ENCODE results near the gene REP15.
"Not testable (repeated sequence)": the region's sequence is repeated elsewhere in the genome, so short reads cannot be mapped to it uniquely, and the experiment has no call there.

REP15 gene

GRCh38 chr12:27703720-27704452 is 7.6 kb downstream of the REP15 start:
- DNase-seq: peak; percentile 98

- no peak for DNase-seq
Measured at GRCh38 chr12:27705263-27705662, 9.0 kb downstream of the REP15 start.

DNA sequence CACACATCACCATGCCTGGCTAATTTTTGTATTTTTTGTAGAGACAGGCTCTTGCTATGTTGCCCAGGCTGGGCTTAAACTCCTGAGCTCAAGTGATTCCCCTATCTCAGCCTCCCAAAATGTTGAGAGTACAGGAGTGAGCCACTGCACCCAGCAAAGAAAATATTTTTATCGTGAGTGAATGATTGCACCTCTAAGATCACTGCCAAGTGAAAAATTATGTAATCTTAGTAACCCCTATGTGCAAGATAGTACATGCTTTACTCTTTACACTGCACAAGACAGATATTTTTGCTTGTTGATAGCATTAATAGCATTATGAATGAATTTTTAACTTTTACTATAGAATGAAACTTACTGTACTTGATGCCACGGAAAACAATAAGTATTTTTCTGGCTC is 11.0 kb downstream of the REP15 start:
- no peak for DNase-seq

DNA sequence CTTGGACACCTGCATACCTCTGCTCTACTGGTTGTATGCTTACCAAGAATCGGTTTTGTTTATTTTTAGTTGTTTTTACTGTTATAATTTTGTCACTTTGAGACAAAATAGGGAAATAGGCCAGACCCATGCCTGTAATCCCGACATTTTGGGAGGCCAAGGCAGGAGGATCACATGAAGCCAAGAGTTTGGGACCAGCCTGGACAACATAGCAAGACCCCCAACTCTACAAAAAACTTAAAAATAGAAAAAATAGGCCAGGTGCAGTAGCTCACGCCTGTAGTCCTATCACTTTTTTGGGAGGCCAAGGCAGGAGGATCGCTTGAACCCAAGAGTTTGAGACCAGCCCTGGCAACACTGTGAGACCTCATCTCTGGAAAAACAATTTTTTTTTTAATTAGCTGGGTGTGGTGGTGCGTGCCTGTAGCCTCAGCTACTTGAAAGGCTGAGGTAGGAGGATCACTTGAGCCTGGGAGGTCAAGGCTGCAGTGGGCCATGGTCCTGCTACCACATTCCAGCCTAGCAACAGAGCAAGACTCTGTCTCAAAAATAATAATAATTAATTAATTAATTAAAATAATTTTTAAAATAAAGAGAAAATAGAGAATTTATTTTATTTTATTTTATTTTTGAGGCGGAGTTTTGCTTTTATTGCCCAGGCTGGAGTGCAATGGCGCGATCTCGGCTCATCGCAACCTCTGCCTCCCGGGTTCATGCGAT is 13.1 kb downstream of the REP15 start:
- no peak for DNase-seq

GRCh38 chr12:27709932-27710591 is 13.8 kb downstream of the REP15 start:
- no peak for DNase-seq

DNA sequence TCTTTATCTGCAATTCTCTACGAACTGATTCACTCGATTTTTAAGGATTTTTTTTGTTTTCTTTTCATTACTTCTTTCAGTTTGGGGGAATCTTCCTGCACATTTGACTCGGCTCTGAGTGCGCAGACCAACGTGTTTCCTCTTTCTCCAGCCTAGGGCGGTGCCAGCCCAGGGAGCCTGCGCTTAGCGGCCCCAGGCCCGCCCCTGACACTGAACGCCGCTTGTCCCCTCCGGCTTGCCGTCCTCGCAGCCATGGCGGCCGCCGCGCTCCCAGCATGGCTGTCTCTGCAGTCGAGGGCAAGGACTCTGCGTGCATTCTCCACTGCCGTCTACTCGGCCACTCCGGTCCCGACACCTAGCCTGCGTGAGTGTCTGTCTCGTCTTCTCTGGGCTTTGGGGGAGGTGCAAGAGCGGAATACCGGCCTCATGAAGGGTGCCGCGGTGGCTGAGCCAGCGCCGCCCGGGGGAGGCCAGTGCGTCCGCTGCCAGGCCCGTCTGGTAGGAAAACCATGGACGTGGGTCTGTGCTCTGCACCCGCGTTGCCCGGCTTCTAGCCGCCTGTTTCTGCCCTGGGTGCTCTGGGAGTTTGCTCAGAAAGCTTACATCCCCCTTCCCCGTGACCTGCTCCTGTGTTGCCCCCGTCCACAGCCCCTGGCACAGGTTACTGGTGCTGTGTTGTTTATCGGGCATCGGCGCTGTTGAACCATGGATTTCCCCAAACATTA is 14.5 kb downstream of the REP15 start, which contains the start of gene MRPS35:
TSS of gene MRPS35 (plus strand) at position 241 of the 725 bp plus-strand sequence. CDS start at position 253, 12 bp downstream.
- peak; percentile 94 for DNase-seq

DNA sequence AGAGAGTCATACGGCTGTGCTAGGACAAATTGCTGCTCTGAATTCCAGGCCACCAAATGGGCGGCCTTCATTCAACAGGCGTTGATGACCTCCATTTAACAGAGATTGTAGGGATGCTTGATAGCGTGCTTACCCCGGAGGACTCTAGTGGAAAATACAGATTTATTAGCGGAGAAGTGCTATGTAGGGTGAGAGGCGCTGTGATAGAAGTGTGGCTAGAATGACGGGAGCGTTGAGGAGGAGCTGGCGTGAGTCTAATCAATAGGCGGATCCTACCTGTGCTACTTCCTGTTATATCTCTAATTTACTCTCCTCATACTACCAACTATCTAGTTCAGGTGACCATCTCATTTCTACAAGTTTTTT is 15.1 kb downstream of the REP15 start:
- DNase-seq: peak; percentile 52

- DNase-seq: no peak
Measured at GRCh38 chr12:27711967-27712366, 15.7 kb downstream of the REP15 start.

DNA sequence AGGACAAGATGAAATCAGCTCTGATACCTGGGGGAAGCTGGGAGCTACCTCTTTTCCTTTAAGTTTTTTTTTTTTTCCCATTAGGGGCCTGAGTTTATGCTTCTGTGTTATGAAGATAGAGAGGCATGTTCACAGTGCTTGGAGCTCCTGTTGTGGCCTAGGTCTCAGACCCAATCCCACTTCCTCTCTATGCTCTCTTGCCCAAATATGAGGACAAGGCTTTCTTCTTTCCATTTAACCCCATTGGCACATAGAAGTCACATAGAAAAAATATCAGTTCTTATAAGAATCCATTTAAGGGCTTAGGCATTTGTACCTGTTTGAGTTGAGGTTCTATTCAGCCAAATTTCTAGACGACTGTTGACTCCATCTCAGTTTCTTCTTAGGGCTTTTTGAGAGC is 27.0 kb downstream of the REP15 start:
- DNase-seq: no peak

- DNase-seq: no peak
Measured at GRCh38 chr12:27730097-27730588, 33.9 kb downstream of the REP15 start.

DNA sequence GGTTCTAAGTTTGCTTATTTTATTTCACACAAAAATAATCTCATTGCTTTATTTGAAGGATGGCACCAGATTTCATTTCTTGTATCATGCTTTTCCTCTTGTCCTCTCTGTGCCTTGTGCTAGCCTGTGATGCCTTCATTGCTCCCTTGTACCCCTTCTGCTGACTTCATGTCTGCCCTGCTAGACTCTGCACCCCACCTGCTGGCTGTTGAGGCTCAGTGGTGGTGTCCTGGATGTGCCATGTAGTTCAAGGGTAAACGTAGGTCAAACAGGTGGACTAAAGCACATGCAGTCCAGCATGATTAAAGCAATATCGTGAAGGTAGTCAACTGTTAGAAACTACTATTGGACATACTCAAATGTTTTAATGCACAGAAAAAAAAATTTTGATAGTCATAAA is 36.0 kb downstream of the REP15 start:
- DNase-seq: no peak

- peak; percentile 65 for DNase-seq
Measured at GRCh38 chr12:27733052-27733656, 36.9 kb downstream of the REP15 start.

- no peak for DNase-seq
Measured at GRCh38 chr12:27733791-27734190, 37.5 kb downstream of the REP15 start.

DNA sequence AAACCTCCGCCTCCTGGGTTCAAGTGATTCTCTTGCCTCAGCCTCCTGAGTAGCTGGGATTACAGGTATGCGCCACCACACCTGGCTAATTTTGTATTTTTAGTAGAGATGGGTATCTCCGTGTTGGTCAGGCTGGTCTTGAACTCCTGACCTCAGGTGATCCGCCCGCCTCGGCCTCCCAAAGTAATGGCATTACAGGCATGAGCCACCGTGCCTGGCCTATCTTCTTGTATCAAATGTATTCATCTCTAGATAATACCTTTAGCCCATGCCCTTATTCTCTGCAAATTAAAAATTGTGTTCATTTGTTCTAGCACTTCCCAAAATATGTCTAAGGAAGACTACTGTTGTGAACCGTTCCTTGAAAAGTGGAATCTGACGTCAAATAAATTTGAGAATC is 38.1 kb downstream of the REP15 start:
- DNase-seq: not testable (repeated sequence)

DNA sequence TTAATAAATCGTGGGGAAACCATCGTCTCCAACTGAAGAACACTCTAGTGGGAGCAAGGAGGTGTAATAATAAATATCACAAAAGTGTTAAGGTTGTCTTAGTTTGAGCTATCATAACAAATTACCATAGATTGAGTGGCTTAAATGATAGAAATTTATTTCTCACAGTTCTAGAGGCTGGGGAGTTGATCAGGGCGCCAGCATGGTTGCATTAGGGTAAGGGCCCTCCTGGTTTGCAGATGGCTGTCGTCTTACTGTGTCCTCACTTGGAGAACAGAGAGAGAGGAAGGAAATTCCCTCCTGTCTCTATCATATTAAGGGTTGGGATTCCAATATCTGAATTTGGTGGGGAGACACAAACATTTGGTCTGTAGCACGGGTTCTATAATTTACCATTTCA is 47.4 kb downstream of the REP15 start:
- DNase-seq: no peak

DNA sequence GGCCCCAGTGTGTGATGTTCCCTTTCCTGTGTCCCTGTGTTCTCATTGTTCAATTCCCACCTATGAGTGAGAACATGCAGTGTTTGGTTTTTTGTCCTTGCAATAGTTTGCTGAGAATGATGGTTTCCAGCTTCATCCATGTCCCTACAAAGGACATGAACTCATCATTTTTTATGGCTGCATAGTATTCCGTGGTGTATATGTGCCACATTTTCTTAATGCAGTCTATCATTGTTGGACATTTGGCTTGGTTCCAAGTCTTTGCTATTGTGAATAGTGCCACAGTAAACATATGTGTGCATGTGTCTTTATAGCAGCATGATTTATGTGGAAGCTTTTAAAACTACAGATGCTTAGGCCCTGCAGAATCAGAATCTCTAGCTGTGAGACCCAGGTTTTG is 49.5 kb downstream of the REP15 start:
- DNase-seq: not testable (repeated sequence)
